Measurements from ENCODE around the gene SLC17A2. TPM values are rescaled to one million over a fixed set of nuclear protein-coding genes. Genes with fewer than 3 reads are reported as not detected.

SLC17A2 gene
- total and polyA plus RNA-seq, 2 of the 8 experiments (the other 6 are each of a cell fraction or from before 2014, with no cell fraction given) = not detected

- Histone ChIP-seq H4K91ac (replicated peaks; ENCODE audit: insufficient read length, low read length) (no peak overlapping the region), H2BK12ac (ENCODE audit: low read depth, low read length) (no peak overlapping the region), H2BK5ac (ENCODE audit: low read depth, low read length) (no peak overlapping the region), H3K23me2 (ENCODE audit: low read depth, low read length) (peaks cover 4% of the 10 kb centered on the region), H2AK5ac (ENCODE audit: low read depth, low read length) (no peak overlapping the region), H3K9me3 (ENCODE audit: insufficient read depth in 2 of 2, low read depth in 1 of 2, low read length in 1 of 2) (no peaks in the 10 kb centered on the region; a peak in 1 of 4 replicates), H2AFZ (ENCODE audit: low read length) (no peak overlapping the region), H3K27ac (ENCODE audit: low read depth, low read length) (no peak overlapping the region), H3K56ac (replicated peaks; ENCODE audit: insufficient read length, low read depth, low read length) (no peak overlapping the region), H3K27me3 (replicated peaks in 1 of 4; ENCODE audit: control insufficient read depth in 3 of 4, extremely low read depth in 1 of 4, insufficient read depth in 3 of 4, low read length in 3 of 4) (peaks cover 0 to 2% (median 0%) of the 10 kb centered on the region in 4 experiments; a peak in 4 of 7 replicates), H3K4me2 (ENCODE audit: insufficient read depth in 1 of 2, low read depth in 2 of 2, low read length in 2 of 2) (no peak overlapping the region; a peak in 1 of 4 replicates), H3K79me1 (ENCODE audit: low read depth, low read length) (no peaks in the 10 kb centered on the region), H3K4me3 (ENCODE audit: extremely low read depth in 1 of 4, insufficient read depth in 2 of 4, low read depth in 3 of 4, low read length in 4 of 4) (no peak overlapping the region), H3K36me3 (ENCODE audit: control insufficient read depth in 2 of 4, insufficient read depth in 4 of 4, low read length in 3 of 4) (no peaks in the 10 kb centered on the region), H4K5ac (ENCODE audit: insufficient read length, low read depth, low read length) (no peak overlapping the region), H2BK15ac (ENCODE audit: low read length) (no peak overlapping the region), H3K9ac (replicated peaks in 1 of 4; ENCODE audit: extremely low read depth in 1 of 4, low read depth in 3 of 4, low read length in 3 of 4) (no peak overlapping the region), H2BK120ac (replicated peaks; ENCODE audit: low read depth, low read length) (no peak overlapping the region), H2BK20ac (ENCODE audit: low read length) (no peak overlapping the region), H3K4ac (replicated peaks; ENCODE audit: insufficient read length, low read depth, low read length) (no peak overlapping the region), H4K8ac (ENCODE audit: extremely low read depth, insufficient read depth, low read length) (no peak overlapping the region), H3K18ac (ENCODE audit: extremely low read depth, low read length) (no peak overlapping the region), H3K4me1 (replicated peaks in 1 of 4; ENCODE audit: control insufficient read depth in 3 of 4, insufficient read depth in 4 of 4, low read length in 3 of 4) (peaks cover 9 to 24% (median 19%) of the 10 kb centered on the region in 4 experiments), H3K79me2 (ENCODE audit: control insufficient read depth in 1 of 2, insufficient read depth in 2 of 2, low read length in 2 of 2) (no peaks in the 10 kb centered on the region), H3K14ac (ENCODE audit: insufficient read length) (no peak overlapping the region), H3K23ac (ENCODE audit: insufficient read length) (no peak overlapping the region), H4K20me1 (replicated peaks in 1 of 2; ENCODE audit: control insufficient read depth in 1 of 2, insufficient read depth in 2 of 2, low read length in 2 of 2) (no peaks in the 10 kb centered on the region)
- 87% methylated on average over 4 of the region's 4 CpGs; no CpG with 5 or more reads in 1 of the 2 experiments for WGBS, 2 experiments (ENCODE audit: extremely low coverage in 1 of 2, insufficient coverage in 1 of 2, insufficient read length in 1 of 2, insufficient replicate concordance in 2 of 2, low coverage in 1 of 2, low lambda C conversion rate in 2 of 2, missing lambda C conversion rate in 1 of 2)
- FAIRE-seq (no peak), DNase-seq (ENCODE audit: low read depth in 1 of 2, low spot score in 2 of 2) (no peak)
- CTCF ChIA-PET (ENCODE audit: partially characterized antibody) = interaction anchor here (1.2 to 2.0 kb wide), 6 partner anchors 39 to 176 kb away, joined by 3 to 12 read pairs (median 4); a partner anchor contains a TSS
- POLR2A ChIA-PET (ENCODE audit: partially characterized antibody) = no interaction called here
- TF ChIP-seq HDAC2 (IDR thresholded peaks at IDR 0.05; ENCODE audit: borderline replicate concordance in 1 of 2, low read depth in 2 of 2, low read length in 2 of 2) (no peak), CEBPB (IDR thresholded peaks at IDR 0.05; ENCODE audit: low read depth, low read length) (no peak), POLR2A (IDR thresholded peaks at IDR 0.05; ENCODE audit: control extremely low read depth in 1 of 2, low read depth in 2 of 2, low read length in 2 of 2) (no peak), NANOG (IDR thresholded peaks at IDR 0.05; ENCODE audit: insufficient read depth, low read depth, low read length, poor library complexity, severe bottlenecking) (no peak), YY1 (IDR thresholded peaks at IDR 0.05; ENCODE audit: low read depth, low read length) (no peak), RFX5 (IDR thresholded peaks at IDR 0.05; ENCODE audit: borderline replicate concordance, low read depth, low read length) (no peak), TCF12 (IDR thresholded peaks at IDR 0.05; ENCODE audit: low read depth, low read length) (no peak), CTBP2 (IDR thresholded peaks at IDR 0.05; ENCODE audit: borderline replicate concordance, insufficient read depth, insufficient read length, low read length) (no peak), TAF1 (IDR thresholded peaks at IDR 0.05; ENCODE audit: low read depth, low read length) (no peak), CHD2 (IDR thresholded peaks at IDR 0.05; ENCODE audit: low read length) (no peak), CBX5 (IDR thresholded peaks at IDR 0.05; ENCODE audit: low read depth, low read length) (no peak), RBBP5 (IDR thresholded peaks at IDR 0.05; ENCODE audit: borderline replicate concordance, low read depth, low read length) (no peak), SP1 (IDR thresholded peaks at IDR 0.05; ENCODE audit: low read depth, low read length) (no peak)
These were observed 34.6 kb upstream of the SLC17A2 start for GRCh38 chr6:25965058-25965457.

Data from H1 (cell line).